B cell (primary cell): ENCODE results near the gene KCNJ5. TPM values are rescaled to one million over a fixed set of nuclear protein-coding genes. Genes with fewer than 3 reads are reported as not detected.

Experiments
- ATAC-seq: fragments of 200-7000 bp; cut with Tn5 transposase; one replicate; pipeline ENCODE4 v1.10.0; 2021; ENCODE audit warnings: low read depth, mild to moderate bottlenecking, moderate number of reproducible peaks, moderate library complexity
- CTCF ChIA-PET: fragments of 350-600 bp; sonication (Branson Sonifier 250); formaldehyde crosslinking; loops from one replicate; lab custom pipeline; 2021; ENCODE audit warnings: antibody characterized with exemption, inconsistent platforms; lab: Charles Lee
- POLR2A ChIA-PET: fragments of 350-600 bp; sonication (Branson Sonifier 250); formaldehyde crosslinking; loops from one replicate; lab custom pipeline; 2021; ENCODE audit warnings: antibody characterized with exemption; lab: Charles Lee
- DNase-seq: peaks from one replicate; pipeline ENCODE4 v3.0.0; 2013
- H2AFZ ChIP-seq: 2 replicates; pipeline ENCODE4 v1.6.1; 2012; ENCODE audit warnings: mild to moderate bottlenecking, low read depth, low read length; ENCODE audit not compliant: insufficient read depth, poor library complexity, severe bottlenecking
- H3K27ac ChIP-seq, 2 donors: 1 replicate in 1 of 2; 2 replicates in 1 of 2; pipeline ENCODE4 v1.5.1; 2012 to 2013; ENCODE audit warnings: low read length in 2 of 2, mild to moderate bottlenecking in 2 of 2, moderate library complexity in 1 of 2
- H3K27me3 ChIP-seq, 4 experiments: fragments of 200-600 bp in 1 of 4; sonication (generic) in 1 of 4; replicated peaks in 1 of 4; 1 replicate in 2 of 4; 2 replicates in 2 of 4; pipeline versions ENCODE4 v1.6.1 to v1.7.0; 2013 to 2016; ENCODE audit warnings: low read length in 3 of 4, mild to moderate bottlenecking in 2 of 4, mixed read lengths in 1 of 4, moderate library complexity in 1 of 4; ENCODE audit not compliant: insufficient read depth in 4 of 4, control insufficient read depth in 3 of 4; ENCODE audit errors: control extremely low read depth in 1 of 4
- H3K36me3 ChIP-seq, 2 experiments: replicated peaks in 1 of 2; 1 replicate in 1 of 2; 2 replicates in 1 of 2; pipeline versions ENCODE4 v1.6.1 to v1.7.1; 2013; ENCODE audit warnings: low read length in 1 of 2; ENCODE audit not compliant: insufficient read depth in 2 of 2, control insufficient read depth in 1 of 2; ENCODE audit errors: control extremely low read depth in 1 of 2, extremely low read depth in 1 of 2
- H3K4me1 ChIP-seq, 2 donors: fragments of 200-600 bp in 1 of 2; sonication (generic) in 1 of 2; 1 replicate in 1 of 2; 2 replicates in 1 of 2; pipeline versions ENCODE4 v1.5.1 to v1.6.1; 2013 to 2017; ENCODE audit warnings: low read length in 2 of 2; ENCODE audit not compliant: control insufficient read depth in 2 of 2, insufficient read depth in 2 of 2
- H3K4me2 ChIP-seq: replicated peaks from 2 replicates; pipeline ENCODE3; 2012; ENCODE audit warnings: mild to moderate bottlenecking, low read depth, low read length; ENCODE audit not compliant: poor library complexity, severe bottlenecking
- H3K4me3 ChIP-seq, 5 experiments: fragments of 200-600 bp in 1 of 5; sonication (generic) in 1 of 5; 1 replicate in 3 of 5; 2 replicates in 2 of 5; pipeline versions ENCODE4 v1.5.1 to v1.7.0; 2011 to 2016; ENCODE audit warnings: low read length in 4 of 5, mild to moderate bottlenecking in 4 of 5, low read depth in 2 of 5, control low read depth in 1 of 5, moderate library complexity in 1 of 5; ENCODE audit not compliant: insufficient read depth in 1 of 5; ENCODE audit errors: control extremely low read depth in 1 of 5, extremely low read depth in 1 of 5
- H3K79me2 ChIP-seq: fragments of 200-600 bp; sonication (generic); one replicate; pipeline ENCODE4 v1.6.0; 2016; ENCODE audit warnings: low read length; ENCODE audit not compliant: control insufficient read depth, insufficient read depth
- H3K9ac ChIP-seq: fragments of 200-600 bp; sonication (generic); 2 replicates; pipeline ENCODE4 v1.6.1; 2017; ENCODE audit warnings: mild to moderate bottlenecking, low read length, moderate library complexity
- H3K9me3 ChIP-seq, 3 donors: one replicate each; pipeline versions ENCODE4 v1.6.1 to v1.7.1; 2013; ENCODE audit warnings: low read length in 2 of 3; ENCODE audit not compliant: control insufficient read depth in 2 of 3, insufficient read depth in 1 of 3; ENCODE audit errors: control extremely low read depth in 1 of 3
- H4K20me1 ChIP-seq: 2 replicates; pipeline ENCODE4 v1.6.0; 2012; ENCODE audit warnings: mild to moderate bottlenecking, low read length; ENCODE audit not compliant: insufficient read depth, control insufficient read depth, poor library complexity, severe bottlenecking
- H3K27ac Mint-ChIP-seq: one replicate; pipeline ENCODE4 v1.8.0; 2021; ENCODE audit warnings: mixed read lengths
- H3K27me3 Mint-ChIP-seq: one replicate; pipeline ENCODE4 v1.8.0; 2021; ENCODE audit warnings: mixed read lengths
- H3K4me1 Mint-ChIP-seq: one replicate; pipeline ENCODE4 v1.8.0; 2021; ENCODE audit warnings: mixed read lengths
- H3K4me3 Mint-ChIP-seq: one replicate; pipeline ENCODE4 v1.8.0; 2021; ENCODE audit warnings: mixed read lengths
- H3K9me3 Mint-ChIP-seq: one replicate; pipeline ENCODE4 v1.8.0; 2022; ENCODE audit warnings: mixed read lengths; ENCODE audit not compliant: insufficient read depth
- EZH2 ChIP-seq: IDR thresholded peaks from 2 replicates; pipeline ENCODE4 v1.6.1; 2012; ENCODE audit warnings: borderline replicate concordance, low read depth, mild to moderate bottlenecking, moderate library complexity, low read length; ENCODE audit not compliant: insufficient read depth, poor library complexity, severe bottlenecking
- whole genome bisulfite sequencing: methylation state at CpG from one replicate; pipeline ENCODE4 v1.1.5; 2013; ENCODE audit warnings: missing lambda C conversion rate; ENCODE audit not compliant: insufficient coverage; 5-methylcytosine and 5-hydroxymethylcytosine counted together
- intact Hi-C: fragments of 100-400 bp; cut with micrococcal nuclease; formaldehyde crosslinking; loops from one replicate; pipeline ENCODE4 v1.10.0; 2022
- polyA plus RNA-seq: library from polyadenylated mRNA; depleted of rRNA; stranded (reverse); fragments of >200 nt; gene quantifications from 2 replicates; pipeline ENCODE4 v1.2.3, GENCODE V29; 2012
- total RNA-seq, 2 donors: library from RNA; stranded (reverse); fragments of 120-200 nt in 1 of 2; gene quantifications; 1 replicate in 1 of 2; 2 replicates in 1 of 2; pipeline versions ENCODE4 v1.2.3 to v1.2.4, GENCODE V29; 2013 to 2022
- TF ChIP-seq, protein P1 (sequence below): fragments of 200-600 bp; IDR thresholded peaks from one replicate; pipeline ENCODE4 v1.8.0; 2022; ENCODE audit warnings: antibody characterized with exemption, mild to moderate bottlenecking

The KCNJ5 gene
- total and polyA plus RNA-seq, 2 donors (not counting 1 experiment from before 2014, with no cell fraction given), result 0.01 TPM; not detected in 1

DNA sequence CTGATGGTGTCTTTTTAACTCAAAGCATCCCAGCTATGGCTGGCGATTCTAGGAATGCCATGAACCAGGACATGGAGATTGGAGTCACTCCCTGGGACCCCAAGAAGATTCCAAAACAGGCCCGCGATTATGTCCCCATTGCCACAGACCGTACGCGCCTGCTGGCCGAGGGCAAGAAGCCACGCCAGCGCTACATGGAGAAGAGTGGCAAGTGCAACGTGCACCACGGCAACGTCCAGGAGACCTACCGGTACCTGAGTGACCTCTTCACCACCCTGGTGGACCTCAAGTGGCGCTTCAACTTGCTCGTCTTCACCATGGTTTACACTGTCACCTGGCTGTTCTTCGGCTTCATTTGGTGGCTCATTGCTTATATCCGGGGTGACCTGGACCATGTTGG is 20.1 kb downstream of the KCNJ5 start:
- Histone ChIP-seq H3K27me3 (peaks cover 0 to 58% (median 31%) of the 10 kb centered on the region in 4 experiments), H3K36me3 (no peaks in the 10 kb centered on the region), H2AFZ (no peak overlapping the region), H3K4me1 (peaks cover 1 to 2% of the 10 kb centered on the region in 2 donors), H3K27ac (no peak overlapping the region), H3K4me2 (no peak overlapping the region), H4K20me1 (no peaks in the 10 kb centered on the region), H3K9me3 (peaks cover 0 to 17% (median 3%) of the 10 kb centered on the region in 3 donors), H3K79me2 (no peaks in the 10 kb centered on the region), H3K4me3 (no peak overlapping the region), H3K9ac (no peak overlapping the region)
- no peak overlapping the region for H3K4me3 Mint-ChIP-seq
- no peak for TF ChIP-seq EZH2
- TF ChIP-seq, protein P1, sequence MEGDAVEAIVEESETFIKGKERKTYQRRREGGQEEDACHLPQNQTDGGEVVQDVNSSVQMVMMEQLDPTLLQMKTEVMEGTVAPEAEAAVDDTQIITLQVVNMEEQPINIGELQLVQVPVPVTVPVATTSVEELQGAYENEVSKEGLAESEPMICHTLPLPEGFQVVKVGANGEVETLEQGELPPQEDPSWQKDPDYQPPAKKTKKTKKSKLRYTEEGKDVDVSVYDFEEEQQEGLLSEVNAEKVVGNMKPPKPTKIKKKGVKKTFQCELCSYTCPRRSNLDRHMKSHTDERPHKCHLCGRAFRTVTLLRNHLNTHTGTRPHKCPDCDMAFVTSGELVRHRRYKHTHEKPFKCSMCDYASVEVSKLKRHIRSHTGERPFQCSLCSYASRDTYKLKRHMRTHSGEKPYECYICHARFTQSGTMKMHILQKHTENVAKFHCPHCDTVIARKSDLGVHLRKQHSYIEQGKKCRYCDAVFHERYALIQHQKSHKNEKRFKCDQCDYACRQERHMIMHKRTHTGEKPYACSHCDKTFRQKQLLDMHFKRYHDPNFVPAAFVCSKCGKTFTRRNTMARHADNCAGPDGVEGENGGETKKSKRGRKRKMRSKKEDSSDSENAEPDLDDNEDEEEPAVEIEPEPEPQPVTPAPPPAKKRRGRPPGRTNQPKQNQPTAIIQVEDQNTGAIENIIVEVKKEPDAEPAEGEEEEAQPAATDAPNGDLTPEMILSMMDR, result no peak
- no peaks in the 10 kb centered on the region for H3K9me3 Mint-ChIP-seq
- ChIA-PET CTCF (interaction anchor here (9.4 kb wide), 1 partner anchor 25 kb away, joined by 89 read pairs; no protein-coding TSS in a partner anchor), POLR2A (no interaction called here)
- DNase-seq, result no peak
- no peak for ATAC-seq
- WGBS, result 97% methylated on average over 17 of the region's 17 CpGs
- H3K4me1 Mint-ChIP-seq, result peaks cover 1% of the 10 kb centered on the region
- H3K27ac Mint-ChIP-seq, result no peak overlapping the region
- intact Hi-C loops, result no loop called here
- H3K27me3 Mint-ChIP-seq, result peaks cover 68% of the 10 kb centered on the region

DNA sequence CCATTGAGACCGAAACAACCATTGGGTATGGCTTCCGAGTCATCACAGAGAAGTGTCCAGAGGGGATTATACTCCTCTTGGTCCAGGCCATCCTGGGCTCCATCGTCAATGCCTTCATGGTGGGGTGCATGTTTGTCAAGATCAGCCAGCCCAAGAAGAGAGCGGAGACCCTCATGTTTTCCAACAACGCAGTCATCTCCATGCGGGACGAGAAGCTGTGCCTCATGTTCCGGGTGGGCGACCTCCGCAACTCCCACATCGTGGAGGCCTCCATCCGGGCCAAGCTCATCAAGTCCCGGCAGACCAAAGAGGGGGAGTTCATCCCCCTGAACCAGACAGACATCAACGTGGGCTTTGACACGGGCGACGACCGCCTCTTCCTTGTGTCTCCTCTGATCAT is 20.5 kb downstream of the KCNJ5 start:
- ChIA-PET CTCF (no interaction called here), POLR2A (no interaction called here)
- Histone ChIP-seq H3K9me3 (peaks cover 0 to 12% (median 0%) of the 10 kb centered on the region in 3 donors), H2AFZ (no peak overlapping the region), H3K4me3 (no peak overlapping the region), H3K9ac (no peak overlapping the region), H4K20me1 (no peaks in the 10 kb centered on the region), H3K4me1 (no peaks in the 10 kb centered on the region), H3K79me2 (no peaks in the 10 kb centered on the region), H3K27ac (no peak overlapping the region), H3K27me3 (peaks cover 0 to 53% (median 29%) of the 10 kb centered on the region in 4 experiments), H3K4me2 (no peak overlapping the region), H3K36me3 (no peaks in the 10 kb centered on the region)
- no peak for ATAC-seq
- intact Hi-C loops, result no loop called here
- DNase-seq, result no peak
- no peak overlapping the region for H3K27ac Mint-ChIP-seq
- no peaks in the 10 kb centered on the region for H3K9me3 Mint-ChIP-seq
- no peak overlapping the region for H3K4me3 Mint-ChIP-seq
- WGBS, result 96% methylated on average over 18 of the region's 18 CpGs
- peaks cover 68% of the 10 kb centered on the region for H3K27me3 Mint-ChIP-seq
- H3K4me1 Mint-ChIP-seq, result no peaks in the 10 kb centered on the region
- no peak for TF ChIP-seq EZH2
- TF ChIP-seq, protein P1, result no peak
